ENCODE data around the gene PLPP4.

- TF ChIP-seq POLR2AphosphoS5 (IDR thresholded peaks at IDR 0.05) (no peak), CTCF (IDR thresholded peaks at IDR 0.05) (no peak)
These were observed 140.9 kb downstream of the PLPP4 start for GRCh38 chr10:120597902-120598301.

Measured in prostate gland (tissue), 2 donors.